Measurements from ENCODE around the gene ELF3.
A peak's percentile ranks its signal among the peaks of the same experiment; 100 is the strongest.
"Not testable (repeated sequence)": the region's sequence is repeated elsewhere in the genome, so short reads cannot be mapped to it uniquely, and the experiment has no call there.

The ELF3 gene

DNA sequence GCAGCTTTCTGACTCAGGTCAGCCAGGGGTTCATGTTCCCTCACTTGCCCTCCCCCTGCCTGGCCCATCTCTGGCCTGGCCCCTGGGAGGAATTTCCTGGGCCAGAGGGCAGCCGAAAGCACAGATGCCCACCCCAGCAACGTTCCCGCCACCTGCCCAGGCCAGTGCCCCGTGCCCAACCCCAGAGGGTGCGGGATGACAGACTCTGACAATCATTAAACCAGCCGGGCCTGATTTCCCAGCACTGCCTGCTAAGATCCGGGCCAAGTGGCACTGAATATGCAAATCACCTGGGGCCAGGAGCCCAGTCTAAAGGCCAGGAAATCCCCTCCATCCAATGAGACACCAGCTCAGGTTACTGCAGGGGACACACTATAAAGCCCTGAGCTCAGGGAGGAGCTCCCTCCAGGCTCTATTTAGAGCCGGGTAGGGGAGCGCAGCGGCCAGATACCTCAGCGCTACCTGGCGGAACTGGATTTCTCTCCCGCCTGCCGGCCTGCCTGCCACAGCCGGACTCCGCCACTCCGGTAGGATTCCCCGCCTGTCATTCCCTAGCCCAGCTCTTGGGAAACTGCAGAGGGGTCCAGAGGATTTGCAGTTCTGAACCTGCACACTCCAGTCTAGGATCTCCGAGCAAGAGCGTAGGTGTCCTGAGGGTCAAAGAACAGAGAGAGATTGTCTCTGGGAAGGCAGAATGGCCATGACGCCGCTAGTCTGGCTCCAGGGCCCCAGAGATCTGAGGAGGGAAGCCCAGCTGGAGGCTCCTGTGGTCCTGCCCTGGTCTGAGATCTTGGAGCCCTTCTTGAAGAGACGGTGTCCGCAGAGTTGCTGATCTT lies at the start of gene ELF3:
Gene ELF3, plus strand, starts transcription at position 408 of the 836 bp plus-strand sequence. CDS start 550 bp downstream, outside the sequence.
- no peak for DNase-seq

DNA sequence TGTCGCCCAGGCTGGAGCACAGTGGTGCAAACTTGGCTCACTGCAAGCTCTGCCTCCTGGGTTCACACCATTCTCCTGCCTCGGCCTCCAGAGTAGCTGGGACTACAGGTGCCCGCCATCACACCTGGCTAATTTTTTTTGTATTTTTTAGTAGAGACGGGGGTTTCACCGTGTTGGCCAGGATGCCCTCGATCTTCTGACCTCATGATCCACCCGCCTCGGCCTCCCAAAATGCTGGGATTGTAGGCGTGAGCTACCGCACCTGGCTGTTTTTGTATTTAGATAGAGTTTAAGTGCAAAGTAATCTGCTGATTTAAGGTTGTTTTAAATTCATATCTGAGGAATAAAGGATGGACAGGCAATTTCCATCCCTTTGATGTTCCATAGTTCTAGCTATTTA lies 48.0 kb upstream of the ELF3 start:
- not testable (repeated sequence) for DNase-seq

DNA sequence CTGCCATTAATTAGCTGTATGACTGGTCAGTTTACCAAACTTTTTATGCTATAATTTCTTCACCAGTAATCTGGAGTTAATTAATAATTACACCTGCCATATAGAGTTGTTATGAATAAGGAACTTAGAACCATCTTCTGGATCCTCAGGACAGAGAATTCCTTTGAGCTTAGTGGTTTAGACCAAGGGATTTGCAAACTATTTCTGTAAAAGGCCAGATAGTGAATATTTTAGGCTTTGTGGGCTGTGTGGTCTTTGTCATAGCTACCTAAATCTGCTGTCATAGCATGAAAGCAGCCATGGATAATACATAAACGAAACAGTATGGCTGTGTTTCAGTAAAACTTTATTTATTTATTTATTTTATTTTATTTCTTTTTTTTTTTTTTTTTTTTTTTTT lies 46.1 kb upstream of the ELF3 start:
- DNase-seq, result no peak

DNA sequence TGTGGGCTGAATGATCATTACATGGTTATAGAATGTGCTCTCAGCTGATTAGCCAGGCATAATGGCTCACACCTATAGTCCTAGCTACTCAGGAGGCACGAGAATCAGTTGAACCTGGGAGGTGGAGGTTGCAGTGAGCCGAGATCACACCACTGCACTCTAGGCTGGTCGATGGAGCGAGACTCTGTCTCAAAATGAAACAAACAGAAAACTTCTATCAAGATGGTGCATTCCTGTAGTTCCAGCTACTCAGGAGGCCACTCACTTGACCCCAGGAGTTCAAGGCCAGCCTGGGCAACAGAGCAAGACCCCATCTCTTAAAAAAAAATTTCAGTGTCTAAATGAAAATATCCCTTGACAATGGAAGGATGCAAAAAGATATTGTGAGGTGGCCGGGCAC lies 44.2 kb upstream of the ELF3 start:
- no peak for DNase-seq

DNA sequence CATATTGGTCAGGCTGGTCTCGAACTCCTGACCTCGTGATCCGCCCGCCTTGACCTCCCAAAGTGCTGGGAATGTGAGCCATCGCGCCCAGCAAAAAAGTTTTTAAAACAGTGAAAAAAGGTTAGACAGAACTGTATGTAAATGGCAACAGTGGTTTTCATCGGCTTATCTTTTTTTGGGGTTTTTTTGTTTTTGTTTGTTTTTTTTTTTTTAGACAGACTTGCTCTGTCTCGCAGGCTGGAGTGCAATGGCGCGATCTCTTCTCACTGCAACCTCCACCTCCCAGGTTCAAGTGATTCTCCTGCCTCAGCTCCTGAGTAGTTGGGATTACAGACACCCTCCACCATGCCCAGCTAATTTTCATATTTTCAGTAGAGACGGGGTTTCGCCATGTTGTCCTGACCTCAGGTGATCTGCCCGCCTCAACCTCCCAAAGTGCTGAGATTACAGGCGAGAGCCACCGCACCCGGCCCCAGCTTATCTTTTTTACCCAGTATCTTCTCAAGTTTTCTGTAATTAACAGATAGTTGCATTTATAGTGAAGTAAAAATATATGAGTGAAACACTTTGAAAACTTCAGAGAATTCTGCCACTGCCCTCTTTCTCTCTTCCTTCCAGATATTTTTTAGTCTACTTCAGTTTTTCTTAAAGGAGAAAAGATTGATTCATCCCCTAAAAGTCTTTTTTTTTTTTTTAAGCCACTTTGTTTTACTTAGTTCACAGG lies 42.0 kb upstream of the ELF3 start:
- no peak for DNase-seq

DNA sequence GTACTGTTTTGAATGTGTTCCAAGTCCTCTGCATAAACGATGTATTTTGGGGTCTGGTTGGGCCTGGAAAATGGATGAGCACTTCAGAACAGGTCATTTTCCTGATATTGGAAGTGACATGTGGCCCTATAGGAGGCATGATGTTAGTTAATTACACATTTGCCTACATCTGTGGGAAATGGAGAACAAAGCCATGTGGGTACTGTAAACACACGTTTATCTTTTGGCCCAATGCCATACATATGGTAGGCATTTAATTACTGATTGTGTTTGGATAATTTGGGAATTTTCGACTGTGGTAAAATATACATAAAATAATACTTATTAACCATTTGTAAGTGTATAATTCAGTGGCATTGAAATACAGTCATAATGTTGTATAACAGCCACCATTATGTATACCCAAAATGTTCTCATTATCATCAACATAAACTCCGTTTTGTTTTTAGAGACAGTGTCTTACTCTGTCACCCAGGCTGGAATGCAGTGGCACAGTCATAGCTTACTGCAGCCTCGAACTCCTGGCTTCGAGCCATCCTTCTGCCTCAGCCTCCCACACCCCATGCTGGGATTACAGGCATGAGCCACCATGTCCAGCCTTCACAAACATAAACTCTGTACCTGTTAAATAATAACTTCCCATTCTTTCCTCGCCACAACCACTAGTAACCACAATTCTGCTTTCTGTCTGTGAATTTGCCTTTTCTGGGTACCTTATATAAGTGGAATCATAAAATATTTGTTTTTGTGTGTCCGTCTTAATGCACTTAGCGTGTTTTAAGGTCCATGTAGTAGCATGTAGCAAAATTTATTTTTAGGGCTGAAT lies 39.8 kb upstream of the ELF3 start:
- no peak for DNase-seq

DNA sequence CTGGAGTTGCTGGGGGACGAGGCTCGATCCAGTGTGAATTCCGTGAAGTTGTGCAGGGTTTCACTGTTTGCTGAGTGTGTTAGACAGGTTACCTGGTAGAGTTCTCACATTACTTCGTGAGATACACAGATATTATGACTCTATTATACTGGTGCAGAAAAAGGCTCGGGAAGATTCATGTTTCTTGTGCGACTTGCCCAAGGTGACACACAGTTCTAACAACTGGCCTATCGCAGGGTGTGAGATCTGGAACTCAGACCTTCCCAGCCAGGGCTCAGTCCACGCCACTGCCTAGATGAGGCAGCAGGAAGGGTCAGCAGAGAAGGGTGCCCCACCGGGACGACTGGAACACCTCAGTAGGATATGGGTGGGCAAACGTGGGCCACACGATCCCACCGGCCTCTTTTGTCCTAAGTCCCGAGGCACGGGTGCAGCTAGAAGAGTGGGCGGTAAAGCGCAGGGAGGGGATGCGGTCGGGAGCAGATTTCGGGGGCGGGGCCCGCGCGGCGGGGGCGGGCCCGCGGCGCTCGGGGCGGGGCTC lies 28.2 kb upstream of the ELF3 start:
- peak; percentile 83 to 89 for DNase-seq

DNA sequence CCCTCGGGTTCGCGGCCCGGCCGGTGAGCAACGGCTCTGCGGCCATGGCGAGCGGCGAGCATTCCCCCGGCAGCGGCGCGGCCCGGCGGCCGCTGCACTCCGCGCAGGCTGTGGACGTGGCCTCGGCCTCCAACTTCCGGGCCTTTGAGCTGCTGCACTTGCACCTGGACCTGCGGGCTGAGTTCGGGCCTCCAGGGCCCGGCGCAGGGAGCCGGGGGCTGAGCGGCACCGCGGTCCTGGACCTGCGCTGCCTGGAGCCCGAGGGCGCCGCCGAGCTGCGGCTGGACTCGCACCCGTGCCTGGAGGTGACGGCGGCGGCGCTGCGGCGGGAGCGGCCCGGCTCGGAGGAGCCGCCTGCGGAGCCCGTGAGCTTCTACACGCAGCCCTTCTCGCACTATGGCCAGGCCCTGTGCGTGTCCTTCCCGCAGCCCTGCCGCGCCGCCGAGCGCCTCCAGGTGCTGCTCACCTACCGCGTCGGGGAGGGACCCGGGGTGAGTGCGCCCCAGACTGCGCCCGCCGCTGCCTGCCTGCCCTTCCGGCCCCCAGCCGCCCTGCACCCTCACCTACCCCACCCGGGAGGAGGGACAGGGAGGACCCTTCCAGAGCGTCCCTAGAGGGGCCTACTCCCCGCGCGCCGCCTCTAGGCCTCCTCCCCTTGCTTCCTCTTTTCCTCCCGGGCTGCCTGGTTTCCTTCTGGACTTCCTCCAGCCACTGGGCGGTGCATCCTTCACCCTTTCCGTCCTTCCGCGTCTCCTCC lies 27.6 kb upstream of the ELF3 start, which contains the start of gene RNPEP:
Gene RNPEP, plus strand, starts transcription at position 26 of the 757 bp plus-strand sequence. Its CDS starts 19 bp downstream, at position 45.
- DNase-seq, result peak; percentile 67 to 74

DNA sequence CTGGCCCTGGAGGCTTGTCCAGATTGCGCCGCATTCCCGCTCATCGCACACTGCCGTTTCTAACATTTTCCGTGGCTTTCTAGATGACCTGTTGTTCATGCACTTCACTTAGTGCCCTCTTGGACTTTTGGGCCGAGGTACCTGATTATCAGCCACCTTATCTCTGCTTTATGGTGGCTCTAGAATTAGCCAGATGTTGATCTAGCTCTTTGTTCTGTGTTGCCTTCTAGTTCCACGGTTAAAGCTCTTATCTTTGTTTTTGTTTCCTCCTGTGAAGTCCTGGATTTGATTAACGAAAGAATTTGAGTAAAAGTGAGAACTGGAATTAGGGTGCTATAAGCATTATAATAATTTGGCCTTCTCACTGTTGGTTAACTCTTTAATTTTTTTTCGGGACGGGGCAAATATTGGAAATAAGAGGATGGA lies 27.0 kb upstream of the ELF3 start:
- no peak for DNase-seq

DNA sequence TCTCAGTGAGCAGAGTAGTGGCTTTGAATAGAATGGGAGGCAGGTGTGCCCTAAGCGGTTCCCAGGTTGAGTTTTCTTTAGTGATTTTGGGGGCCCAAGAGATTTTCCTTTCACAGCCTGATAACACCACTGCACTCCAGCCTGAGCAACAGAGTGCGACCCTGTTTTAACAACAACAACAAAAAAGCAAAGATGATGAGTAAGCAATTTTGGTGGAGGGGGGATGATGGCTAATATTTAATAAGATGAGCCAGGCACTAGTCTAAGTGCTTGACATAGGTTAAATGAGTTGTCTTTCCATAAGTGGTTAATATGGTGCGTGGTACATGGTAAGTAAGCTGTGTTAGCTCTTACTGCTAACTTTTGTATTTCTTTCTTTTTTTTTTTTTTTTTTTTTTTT lies 25.9 kb upstream of the ELF3 start:
- DNase-seq, result no peak

DNA sequence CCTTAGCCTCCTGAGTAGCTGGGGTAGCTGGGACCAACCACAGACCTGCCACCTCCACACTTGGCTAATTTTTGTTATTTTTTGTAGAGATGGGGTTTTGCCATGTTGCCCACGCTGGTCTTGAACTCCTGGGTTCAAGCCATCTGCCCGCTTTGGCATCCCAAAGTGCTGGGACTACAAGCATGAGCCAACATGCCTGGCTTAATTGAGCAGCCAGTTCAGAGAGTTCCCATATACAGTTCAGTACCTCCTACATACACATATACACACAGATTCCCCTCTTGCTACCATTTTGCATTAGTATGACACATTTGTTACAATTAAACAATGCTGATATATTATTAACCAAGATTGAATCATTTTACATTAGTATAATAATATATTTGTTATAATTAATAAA lies 25.0 kb upstream of the ELF3 start:
- no peak for DNase-seq

DNA sequence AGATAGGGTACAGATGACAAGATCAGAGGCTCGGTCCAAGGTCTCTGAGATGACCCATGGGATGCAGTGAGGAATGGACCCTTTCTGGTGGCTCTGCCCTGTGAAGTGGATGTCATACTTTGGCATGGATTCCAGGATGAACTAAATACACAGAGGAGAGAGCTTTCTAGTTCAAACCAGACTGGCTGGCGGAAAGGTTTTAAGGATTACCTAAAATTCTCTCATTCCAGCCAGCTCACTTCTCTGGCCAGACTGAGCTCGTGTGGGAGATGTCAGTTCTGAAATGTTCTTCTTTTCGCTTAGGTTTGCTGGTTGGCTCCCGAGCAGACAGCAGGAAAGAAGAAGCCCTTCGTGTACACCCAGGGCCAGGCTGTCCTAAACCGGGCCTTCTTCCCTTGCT lies 21.8 kb upstream of the ELF3 start:
- no peak for DNase-seq

DNA sequence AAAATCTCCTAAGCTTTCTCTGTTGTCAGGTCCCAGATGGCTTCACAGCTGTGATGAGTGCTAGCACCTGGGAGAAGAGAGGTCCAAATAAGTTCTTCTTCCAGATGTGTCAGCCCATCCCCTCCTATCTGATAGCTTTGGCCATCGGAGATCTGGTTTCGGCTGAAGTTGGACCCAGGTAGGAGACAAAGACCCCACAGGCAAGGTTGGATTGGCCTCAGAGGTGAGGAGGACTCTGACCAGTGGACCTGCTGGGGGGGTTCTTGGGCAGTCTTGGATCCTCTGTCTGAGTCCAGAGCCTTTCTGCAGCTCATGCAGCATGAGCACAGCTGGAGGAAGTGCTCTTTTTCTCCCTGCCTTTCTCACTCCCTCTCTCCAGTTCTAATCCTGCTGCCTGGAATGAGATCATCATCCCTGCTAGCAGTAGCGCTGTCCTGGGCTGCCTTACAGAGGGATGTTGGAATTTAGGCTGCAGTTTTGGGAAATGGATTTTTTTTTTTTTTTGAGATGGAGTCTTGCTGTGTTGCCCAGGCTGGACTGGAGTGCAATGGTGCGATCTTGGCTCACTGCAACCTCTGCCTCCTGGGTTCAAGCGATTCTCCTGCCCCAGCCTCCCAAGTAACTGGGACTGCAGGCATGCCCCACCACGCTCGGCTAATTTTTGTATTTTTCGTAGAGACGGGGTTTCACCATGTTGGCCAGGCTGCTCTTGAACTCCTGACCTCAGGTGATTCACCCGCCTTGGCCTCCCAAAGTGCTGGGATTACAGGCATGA lies 20.8 kb upstream of the ELF3 start:
- no peak for DNase-seq

DNA sequence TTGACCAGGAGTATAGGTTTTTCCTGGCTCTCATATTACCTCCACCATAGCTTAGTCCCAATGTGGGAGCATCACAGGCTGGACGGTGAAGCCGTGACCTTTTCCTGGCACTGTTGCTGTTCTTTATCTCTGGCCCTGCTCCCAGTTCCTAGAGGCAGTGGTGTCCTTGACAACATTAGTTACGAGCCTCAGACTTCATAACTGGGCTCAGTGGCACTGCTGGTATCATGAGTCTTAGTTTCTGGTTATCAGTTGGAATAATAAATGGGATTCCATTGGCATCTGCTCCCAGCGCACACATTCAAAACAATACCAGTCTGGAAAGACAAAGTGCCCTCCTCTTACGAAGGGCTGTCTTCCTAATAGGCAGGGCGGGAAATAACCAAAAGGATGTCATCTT lies 20.0 kb upstream of the ELF3 start:
- DNase-seq, result no peak

DNA sequence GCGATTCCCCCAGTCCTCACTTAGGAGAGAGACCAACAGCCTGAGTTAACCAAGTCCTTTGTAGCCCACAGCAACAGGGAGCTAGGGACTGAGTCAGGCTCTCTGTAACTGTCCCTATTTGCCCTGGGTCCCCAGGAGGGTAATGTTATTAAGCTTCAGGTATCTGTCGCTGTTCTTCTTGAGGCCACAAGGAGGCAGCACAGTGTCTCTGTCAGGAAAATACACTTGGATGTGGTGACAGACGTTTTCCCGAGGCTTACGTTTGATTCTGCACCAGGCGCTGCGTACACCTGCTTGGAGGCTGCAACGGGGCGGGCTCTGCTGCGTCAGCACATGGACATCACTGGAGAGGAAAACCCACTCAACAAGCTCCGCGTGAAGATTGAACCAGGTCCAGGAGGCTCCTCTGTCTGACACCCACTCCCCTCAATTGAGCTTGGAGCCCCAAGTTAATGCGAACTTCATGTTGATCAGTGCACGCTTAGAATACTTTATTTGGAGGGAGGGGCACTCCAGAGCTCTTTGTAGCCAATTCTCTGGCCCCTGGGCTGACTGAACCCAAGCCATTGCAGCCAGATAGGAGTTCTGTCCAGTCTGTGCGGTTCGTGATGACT lies 10.7 kb upstream of the ELF3 start:
- DNase-seq, result peak in 1 of 2 experiments; percentile 37

DNA sequence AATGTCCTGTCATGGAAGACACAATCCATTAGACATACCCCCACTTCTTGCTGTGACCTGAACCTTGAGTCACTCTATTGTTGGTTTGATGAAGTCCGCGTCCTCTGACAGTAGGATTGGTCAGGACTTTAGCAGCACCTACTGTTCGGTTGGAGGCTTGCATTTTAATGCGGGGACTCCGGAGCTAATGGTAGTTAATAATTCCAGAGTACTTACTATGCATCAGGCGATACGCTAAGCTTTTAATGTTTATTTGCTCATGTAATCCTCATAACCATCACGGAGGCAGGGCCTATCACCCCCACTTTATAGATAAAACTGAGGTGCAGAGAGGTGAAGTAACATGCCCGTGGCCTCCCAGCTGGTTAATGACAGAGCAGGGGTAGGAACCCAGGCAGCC lies 7.9 kb upstream of the ELF3 start:
- DNase-seq, result no peak

DNA sequence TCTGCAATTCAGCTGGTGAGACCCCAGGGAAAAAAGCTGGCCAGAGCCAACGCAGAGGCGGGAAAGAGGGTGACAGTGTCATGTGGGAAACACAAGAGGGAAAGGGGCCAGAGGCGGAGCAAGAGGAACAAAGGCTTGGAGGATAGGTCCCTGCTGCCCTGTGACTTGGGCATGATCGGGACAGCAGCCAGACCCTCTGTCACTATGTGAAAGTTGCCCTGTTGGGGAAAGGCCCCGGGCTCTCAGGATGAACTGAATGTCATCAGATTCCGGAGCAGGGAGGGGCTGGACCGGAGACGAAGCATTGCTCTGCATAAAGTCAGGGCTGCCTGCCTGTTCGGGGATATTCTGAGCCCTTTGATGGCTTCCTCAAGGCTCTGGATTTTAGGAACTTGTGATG lies 5.7 kb upstream of the ELF3 start:
- DNase-seq, result no peak

DNA sequence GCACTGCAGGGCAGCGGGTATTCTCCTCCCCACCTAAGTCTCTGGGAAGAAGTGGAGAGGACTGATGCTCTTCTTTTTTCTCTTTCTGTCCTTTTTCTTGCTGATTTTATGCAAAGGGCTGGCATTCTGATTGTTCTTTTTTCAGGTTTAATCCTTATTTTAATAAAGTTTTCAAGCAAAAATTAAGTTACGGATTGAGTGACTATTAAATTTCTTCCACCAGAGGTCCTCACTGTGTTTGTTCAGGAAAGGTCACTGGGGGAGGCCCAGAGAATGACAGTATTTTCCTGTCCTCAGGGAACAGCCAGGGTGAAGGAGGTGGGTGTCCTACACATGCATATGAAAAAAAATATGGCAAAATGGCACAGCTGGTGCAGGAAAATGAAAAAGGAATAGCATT lies 4.4 kb upstream of the ELF3 start:
- no peak for DNase-seq

DNA sequence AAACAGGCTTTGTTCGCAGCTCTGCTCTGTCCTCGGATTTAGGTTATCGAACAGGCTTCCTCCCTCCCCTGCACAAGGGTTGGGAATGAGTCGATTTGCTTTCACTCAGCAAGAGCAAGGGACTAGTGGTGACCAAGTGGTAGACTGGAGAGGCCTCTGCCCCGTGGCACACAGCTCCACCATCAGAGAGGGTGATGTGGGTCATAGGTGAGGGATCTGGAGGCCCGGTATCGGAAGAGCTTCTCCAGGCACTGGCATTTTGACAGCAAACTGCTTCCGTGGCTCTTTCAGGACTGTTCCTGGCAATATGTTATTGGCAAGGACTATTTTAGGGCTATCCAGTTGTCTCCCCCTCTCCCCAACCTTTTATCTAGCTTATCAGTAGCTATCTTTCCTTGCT lies 3.1 kb upstream of the ELF3 start:
- DNase-seq, result no peak

DNA sequence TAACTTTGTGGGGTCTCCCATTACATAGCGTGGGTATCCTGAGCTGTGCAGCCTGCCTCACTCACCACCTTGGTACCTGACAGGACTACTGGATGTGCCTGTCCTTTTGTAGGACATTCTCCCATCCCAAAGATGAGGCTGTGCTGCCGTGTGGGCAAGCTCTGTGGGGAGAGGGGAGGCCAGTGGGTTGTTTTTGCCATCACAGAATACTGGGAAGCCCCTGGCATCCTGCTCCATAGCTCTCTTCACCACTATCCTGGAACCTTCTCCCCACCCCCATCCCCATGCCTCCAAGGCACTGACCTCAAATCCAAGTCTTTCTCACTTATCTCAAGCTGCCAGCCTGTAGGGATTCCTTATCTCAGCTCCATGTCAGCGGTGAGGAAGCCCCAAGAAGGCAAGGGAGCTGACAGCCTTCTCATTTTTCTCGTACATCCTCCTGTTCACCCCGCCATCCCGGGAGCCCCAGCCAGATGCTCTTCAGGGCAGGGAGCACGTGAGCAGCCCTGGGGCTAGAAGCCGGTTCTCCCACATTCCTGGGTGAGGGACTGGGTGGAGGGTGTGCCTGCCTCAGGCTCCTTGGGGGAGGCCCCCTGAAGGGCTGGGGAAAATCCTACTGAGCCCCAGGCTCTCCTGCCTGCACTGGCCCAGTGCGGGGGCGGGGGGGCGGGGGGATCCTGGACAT lies 2.4 kb upstream of the ELF3 start:
- no peak for DNase-seq

Data from activated T-cell treated with anti-CD3 and anti-CD28 coated beads, Interleukin-2, amount 50 U/mL, for 48 hours (primary cell).